HG02884 (cell line): Measurements from ENCODE around the gene PFKL.
"Not testable (repeated sequence)": the region's sequence is repeated elsewhere in the genome, so short reads cannot be mapped to it uniquely, and the experiment has no call there.

Source experiments
- ATAC-seq: cut with Tn5 transposase; IDR thresholded peaks from one replicate; pipeline ENCODE4 v1.9.1; 2021; ENCODE audit warnings: mild to moderate bottlenecking, moderate library complexity; ENCODE audit not compliant: unreplicated experiment

PFKL gene

DNA sequence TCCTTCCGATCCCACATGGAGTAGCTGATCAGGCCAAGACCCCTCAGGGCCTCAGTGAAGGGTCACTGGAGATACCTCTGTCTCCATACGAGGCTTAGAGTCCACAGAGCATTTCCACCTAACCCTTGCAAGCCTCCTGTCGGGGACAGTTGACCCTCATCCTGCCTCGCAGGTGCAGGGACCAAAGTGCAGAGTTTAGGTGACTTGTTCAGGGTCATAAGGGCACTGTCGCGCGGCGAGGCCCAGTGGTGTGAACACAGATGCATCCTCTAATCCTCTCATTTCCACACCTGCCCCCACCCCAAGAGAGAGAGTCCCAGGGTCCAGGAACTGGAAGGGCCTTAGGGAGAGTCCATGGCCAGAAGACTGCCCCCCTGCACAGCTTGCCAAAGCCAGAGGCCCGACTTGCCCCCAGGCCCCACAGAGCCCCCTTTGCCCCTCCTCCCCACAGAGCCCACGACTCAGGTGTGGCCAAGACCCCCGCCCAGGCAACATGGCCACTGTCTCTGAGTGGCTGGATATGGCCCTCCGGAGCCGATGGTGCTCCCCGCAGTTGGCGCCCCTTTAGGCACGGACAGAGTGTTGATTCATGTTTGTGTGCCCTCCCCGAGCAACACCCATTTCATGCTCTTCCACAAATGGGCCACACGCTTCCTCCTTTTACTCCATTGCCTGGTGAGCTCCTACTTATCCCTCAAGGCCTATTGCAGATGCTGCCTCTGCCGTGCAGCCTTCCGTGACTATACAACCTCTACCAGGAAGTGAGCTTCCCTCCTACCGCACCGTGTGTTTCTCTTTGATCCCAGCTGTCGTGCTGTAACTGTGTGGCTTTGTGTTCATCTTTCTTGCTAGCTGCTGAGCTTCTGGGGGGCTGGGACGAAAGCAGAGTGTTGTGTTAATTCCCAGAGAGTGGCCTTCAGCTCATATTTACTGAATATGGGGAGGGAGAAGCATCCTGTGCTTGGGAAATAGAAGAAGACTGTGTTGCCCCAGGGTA lies 55.2 kb downstream of the PFKL start:
- ATAC-seq: no peak

DNA sequence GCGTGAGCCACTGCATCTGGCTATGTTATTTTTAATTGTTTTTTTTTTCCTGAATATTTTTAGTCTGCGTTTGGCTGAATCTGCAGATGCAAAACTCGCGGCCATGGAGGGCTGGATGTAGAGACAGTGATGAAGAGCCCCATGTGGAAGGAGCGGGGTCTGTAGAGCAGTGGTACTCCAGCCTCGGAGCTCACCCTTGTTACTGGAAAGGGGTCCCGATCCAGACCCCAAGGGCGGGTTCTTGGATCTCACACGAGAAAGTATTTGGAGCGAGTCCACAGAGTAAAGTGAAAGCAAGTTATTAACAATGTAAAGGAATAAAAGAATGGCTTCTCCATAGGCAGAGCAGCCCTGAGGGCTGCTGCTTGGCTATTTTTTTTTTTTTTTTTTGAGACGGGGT lies 56.3 kb downstream of the PFKL start:
- no peak for ATAC-seq

DNA sequence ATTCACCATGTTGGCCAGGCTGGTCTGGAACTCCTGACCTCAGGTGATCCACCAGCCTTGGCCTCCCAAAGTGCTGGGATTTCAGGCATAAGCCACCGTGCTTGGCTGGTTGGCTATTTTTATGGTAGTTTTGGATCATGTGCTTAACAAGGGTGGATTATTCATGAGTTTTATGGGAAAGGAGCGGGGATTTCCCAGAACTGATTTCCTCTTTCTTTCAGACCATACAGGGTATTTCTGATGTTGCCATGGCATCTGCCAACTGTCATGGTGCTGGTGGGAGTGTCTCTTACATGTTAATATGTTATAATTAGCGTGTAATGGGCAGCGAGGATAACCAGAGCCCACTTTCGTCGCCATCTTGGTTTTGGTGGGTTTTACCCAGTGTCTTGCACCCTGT lies 56.8 kb downstream of the PFKL start:
- ATAC-seq: no peak

DNA sequence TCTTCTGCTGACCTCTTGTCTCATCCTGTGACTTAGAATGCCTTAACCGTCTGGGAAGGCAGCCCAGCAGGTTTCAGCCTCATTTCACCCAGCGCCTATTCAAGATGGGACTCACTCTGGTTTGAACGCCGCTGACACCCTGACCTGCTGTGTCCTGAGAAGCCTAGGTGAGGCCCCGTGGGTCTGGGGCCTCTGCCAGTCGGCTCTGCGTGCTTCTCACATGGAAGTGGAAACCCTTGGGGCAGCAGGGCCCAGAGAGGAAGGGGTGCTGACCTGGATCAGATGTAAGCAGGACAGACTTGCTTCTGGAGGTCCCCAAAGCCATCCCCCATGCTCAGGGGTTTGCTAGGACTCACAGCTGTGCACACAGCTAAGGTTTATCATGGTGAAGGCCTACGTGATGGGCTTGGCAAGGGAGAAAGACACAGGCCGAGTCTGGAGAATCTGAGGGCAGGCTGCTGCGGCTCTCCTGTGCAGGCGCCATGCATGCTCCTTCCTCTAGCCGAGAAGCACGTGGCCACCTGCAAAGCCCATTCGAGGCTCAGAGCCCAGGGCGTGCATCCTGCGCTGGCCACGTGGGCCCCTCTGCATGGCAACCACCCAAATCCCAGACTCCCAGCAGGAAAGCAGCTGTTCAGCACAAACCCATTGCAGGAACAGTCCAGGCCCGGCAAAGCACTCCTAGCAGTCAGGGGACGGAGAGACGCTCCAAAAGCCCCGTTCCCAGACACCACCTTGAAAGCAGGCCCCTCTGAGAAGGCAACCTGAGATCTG lies 57.4 kb downstream of the PFKL start:
- no peak for ATAC-seq

DNA sequence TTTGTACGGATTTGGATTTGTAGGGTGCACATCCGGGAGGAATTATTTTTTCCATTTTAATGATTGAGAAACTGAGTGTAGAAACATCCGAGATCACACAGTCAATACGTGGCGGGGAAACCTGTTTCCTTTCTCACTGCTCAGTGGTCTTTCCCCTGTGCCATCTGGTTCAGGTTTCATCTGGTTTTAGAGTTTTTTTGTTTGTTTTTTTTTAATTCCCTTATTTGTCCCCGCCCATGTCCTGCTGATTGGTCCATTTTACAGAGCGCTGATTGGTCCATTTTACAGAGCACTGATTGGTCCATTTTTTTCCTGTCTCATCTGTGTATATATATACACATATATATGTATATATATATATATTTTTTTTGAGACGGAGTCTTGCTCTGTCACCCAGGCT lies 59.5 kb downstream of the PFKL start:
- no peak for ATAC-seq

DNA sequence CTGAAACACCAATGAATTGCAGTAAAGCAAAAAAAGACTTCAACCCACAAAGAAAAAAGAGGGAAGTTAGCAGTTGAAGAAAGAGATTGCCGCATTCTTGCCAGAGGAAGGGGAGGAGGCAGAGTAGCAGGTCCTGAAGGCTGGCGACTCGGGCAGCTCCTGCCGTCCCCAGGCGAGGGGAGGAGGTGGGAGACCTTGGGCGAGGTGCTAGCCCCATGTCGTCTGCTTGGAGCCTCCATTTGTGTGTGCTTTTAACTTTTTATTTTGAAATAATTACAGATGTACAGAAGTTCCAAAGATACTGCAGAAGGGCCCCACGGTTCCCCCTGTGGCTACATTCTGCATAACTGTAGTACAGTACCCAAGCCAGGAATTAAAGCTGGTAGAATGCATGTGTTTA lies 60.3 kb downstream of the PFKL start:
- ATAC-seq: no peak

DNA sequence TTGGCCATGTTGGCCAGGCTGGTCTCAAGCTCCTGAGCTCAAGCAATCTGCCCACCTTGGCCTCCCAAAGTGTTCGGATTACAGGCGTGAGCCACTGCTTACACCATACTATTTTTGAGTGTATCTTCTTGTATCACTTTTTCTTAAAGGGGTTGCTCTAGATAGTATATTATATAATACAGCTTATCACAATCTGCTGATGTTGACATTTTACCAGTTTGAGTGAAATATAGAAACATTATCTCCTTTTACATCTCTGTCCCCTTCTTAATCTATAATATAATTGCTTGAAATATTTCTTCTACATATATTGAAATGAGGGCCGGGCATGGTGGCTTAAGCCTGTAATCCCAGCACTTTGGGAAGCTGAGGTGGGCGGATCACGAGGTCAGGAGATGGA lies 62.0 kb downstream of the PFKL start:
- not testable (repeated sequence) for ATAC-seq

DNA sequence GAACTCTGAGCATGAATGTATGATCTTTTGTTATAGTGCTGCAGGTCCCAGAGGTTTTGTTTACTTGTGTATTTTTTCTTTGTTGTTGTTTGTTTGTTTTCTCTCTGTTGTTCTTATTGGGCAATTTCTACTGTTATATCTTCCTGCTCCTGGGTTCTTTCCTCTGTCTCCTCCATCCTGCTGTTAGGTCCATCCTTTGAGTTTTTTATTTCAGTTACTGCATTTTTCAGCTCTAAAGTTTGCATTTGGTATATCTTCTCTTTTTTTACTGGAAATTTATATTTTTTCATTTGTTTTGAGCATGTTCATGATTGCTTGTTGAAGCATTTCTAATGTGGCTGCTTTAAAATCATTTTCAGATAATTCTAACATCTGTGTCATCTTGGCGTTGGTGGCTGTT lies 63.4 kb downstream of the PFKL start:
- ATAC-seq: no peak

DNA sequence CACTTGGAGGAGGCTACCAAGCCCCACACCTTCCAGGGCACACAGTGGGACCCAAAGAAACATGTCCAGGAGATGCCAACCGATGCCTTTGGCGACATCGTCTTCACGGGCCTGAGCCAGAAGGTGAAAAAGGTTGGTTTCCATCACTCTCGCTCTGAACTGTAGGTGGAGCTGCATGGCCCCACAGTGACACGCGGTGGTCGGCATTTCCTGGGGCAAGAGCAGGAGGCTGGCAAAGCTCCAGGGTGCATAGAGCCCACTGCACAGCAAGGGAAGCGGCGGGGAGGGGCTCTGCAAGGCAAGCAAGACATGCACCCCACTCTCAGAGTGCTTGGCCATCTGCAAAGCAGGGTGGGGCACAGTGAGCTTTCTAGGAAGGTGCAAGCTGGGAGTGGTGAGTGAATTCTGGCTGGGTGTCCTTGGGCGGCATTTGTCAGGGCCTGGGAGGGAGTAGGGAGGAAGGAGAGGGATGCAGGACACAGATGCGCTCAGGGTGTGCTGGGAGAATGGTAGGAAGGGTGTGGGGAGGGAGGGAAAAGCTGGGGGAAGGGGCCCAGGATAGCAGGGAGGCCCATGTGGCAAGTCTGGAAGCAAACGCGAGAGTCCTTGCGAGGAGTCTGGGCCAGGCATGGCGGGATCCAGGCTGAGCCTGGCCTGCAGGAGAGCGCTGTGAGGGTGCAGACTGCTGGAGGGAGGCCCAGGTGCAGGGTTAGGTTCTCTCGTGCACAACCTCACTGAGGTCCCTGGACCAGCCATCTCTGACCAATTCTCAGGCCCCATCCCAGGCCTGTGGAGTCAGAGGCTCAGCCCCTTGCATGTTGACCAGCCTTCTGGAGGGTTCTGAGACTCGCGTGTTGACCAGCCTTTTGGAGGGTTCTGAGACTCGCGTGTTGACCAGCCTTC lies 64.5 kb downstream of the PFKL start:
- ATAC-seq: no peak

DNA sequence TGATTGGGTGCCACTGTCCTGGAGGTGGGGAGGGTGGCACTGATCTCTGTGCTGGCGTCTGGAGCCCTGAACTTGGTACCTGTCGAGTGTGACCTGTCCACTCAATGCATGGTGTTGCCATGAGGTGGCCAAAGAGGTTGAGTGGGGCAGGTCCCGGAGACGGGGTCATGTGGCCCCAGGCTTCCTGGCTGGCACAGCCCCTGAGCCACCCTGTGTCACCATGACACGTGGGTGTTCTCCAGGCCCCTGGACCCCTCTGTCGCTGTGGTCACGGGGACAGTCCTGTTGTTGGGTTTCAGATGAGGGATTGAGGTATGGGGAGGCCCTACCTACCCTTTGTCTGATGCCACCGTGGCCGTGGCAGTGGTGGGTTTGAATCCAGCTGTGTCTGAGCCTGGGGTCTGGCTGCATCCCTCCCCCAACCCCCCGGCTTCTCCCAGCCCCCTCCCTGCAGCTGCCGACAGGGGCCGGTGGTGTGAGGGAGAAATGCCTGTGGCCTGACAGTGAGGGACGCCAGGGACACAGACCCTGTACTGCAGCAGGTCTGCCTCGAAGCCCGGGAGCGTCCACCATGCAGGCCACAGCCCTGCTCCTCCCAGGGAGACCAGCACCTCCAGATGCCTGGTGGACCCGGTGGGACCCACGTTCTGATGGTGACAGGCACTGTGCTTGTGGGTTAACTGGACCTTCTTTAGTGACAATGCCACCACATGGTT lies 65.6 kb downstream of the PFKL start:
- ATAC-seq: no peak

DNA sequence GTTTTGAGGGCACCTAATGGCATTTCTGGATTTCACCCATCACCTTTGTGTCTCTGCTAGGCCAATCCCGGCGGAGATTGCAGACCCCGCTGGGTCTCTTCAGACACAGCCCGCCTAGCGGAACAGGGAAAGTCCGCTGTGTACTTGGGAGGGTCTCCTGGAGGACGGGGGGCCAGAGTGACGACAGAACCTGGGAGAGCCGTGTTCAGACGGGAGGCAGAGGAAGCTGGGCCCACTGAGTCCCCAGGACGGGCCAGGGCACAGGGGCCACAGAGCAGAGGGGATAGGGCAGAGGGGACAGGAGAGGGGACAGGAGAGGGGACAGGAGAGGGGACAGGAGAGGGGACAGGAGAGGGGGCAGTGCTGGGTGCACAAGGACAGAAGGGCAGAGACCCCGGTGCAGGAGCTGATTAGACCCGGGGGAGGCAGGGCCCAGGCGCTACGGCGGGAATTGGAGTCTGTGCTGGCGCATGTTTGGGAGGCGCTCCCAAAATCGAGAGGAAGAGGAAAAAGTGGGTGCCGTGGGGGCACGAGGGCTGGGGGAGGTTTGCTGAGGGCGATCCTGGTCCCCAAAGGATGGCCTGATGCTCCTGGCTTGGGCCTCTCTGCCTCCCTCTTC lies 66.2 kb downstream of the PFKL start:
- ATAC-seq: no peak

DNA sequence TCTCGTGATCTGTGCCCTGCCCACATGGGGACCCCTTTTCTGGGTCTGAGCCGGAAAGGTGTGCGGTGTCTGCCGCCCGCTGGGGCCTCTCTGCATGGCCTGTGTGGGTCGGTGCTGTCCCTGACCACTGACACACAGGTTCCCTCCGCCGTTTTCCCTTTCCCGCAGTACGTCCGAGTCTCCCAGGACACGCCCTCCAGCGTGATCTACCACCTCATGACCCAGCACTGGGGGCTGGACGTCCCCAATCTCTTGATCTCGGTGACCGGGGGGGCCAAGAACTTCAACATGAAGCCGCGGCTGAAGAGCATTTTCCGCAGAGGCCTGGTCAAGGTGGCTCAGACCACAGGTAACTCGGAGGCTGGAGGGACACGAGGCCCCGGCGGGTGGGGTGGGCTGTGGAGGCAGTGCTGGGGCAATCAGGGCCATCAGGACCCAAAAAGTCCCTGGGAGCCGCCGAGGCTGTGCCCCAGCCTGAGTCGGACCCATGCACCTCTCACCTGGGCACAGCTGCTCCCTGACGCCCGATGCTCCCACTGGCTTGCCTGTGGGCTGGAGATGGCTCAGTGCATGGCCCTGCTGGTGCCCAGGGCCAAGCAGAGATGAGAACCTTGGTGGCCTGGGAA lies 66.8 kb downstream of the PFKL start:
- no peak for ATAC-seq

DNA sequence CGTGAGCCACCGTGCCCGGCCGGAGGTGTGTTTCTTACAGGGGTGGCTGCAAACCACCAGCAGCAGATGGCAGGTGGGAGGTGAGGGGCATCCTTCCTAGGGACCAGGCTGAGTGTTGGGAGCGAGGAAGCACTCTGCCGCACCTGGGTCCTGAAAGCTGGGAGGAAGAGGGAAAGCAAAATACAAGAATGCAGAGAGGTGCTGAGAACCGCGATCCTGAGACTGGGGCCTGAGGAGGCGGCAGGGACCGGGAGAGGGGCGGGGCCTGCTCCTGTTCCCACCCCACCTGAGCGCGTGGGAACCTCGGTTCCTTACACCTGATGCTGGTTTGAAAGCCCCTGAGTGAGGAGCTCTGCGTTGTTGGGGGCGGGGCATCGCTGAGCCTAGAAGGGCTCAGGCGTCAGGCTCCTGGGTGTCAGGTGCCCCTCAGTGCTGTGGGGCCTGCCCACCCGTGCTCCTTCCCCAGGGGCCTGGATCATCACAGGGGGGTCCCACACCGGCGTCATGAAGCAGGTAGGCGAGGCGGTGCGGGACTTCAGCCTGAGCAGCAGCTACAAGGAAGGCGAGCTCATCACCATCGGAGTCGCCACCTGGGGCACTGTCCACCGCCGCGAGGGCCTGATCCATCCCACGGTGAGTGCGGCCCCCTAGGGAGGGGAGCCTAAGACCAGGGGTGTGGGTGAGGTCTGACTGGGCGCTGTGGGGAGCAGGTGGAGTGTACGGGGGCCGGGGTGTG lies 69.0 kb downstream of the PFKL start:
- no peak for ATAC-seq

DNA sequence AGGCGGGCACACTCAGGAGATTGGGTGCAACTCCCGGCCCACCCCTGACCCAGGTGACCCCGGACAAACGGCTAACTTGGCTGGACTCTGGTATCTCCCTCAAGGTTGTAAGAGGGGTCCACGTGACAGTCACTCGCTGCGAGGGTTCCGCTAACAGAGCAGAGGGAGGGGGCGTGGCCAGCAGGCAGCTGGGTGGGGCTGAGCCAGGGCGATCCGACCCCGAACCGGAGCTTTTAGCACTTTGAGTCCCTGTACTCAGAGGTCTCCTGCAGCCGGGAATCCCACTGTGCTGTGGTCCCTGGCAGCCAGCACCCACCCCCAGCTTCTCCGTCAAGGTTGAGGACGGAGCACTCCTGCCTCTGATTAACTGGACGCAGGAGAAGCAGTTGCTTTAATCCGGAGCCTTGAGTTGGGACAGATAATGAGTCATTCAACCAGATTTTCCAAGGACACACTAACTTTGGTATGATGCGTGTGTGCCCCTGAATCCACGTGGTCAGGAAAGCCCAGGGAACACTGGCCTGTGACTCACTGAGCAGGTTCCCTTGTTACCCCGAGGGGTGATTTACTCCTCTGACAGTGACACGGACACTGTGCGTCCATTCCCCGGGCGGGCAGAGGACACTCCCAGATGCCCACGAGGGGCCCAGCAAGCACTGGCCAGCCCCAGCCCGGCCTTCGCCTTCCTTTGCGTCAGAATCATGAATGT lies 70.3 kb downstream of the PFKL start:
- ATAC-seq: no peak

DNA sequence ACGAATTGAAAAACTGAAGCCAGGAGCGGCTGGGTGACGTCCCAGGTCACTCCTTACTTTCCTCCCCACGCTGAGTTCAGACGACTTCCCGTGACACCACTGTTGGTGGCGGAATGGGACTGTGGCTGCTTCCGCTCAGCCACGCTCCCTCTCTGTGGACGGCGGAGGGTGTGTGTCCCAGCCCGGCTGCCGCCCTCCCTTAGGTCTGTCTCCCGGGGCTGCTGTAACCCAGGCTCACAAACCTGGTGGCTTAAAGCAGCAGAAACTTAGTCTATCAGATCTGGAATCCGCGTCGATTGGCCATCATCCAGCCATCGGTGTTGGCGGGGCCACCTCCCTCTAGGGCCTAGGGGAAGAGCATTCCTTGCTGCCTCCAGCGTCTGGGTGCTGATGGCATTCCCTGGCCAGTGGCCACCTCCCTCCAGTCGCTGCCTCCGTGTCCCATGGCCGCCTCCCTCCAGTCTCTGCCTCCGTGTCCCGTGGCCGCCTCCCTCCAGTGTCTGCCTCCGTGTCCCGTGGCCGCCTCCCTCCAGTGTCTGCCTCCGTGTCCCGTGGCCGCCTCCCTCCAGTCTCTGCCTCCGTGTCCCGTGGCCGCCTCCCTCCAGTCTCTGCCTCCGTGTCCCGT lies 71.0 kb downstream of the PFKL start:
- no peak for ATAC-seq

DNA sequence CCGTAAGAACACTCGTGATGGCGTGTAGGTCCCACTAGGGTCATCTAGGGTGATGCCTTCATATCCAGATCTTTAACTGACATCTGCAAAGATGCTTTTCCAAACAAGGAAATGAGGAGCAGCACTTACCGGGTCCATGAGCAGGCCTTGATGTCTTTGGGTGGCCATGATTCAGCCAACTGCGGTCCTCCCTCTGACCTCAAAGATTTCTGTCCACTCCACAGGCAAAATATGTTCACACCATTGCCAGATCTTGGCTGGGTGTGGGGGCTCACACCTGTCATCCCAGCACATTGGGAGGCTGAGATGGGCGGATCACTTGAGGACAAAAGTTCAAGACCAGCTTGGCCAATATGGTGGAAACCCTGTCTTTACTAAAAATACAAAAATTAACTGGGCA lies 71.7 kb downstream of the PFKL start:
- no peak for ATAC-seq

DNA sequence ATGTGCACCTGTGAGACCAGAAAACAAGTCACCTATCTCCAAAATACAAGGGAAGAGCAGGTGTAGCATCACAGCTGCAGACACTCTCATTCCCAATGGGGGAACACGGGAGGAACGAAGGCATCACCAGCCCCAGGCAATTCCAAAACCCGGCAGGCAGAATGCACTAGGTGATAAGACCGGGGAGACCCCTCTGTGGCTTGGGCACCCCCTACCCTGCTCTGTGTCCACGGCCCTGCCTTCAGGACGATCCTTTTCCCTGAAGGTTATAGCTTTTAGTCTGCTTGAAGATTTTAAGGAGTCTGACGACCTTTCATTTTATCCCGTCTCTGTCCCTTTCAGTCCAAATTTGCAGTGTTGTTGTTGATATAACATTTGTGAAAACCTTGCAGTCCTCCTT lies 72.8 kb downstream of the PFKL start:
- ATAC-seq: no peak
